ENCODE data around the gene MTFR1L. TPM values are rescaled to one million over a fixed set of nuclear protein-coding genes. Genes with fewer than 3 reads are reported as not detected.

The MTFR1L gene
- total RNA-seq, 1 donor from 2014 or later = 44.6 TPM

GRCh38 chr1:25844536-25845337, 25.0 kb downstream of the MTFR1L start:
- no peak overlapping the region for H2AFZ ChIP-seq (ENCODE audit: low read depth, low read length)
- no peak overlapping the region for H3K4me2 ChIP-seq (ENCODE audit: low read length)
- H3K4me1 Mint-ChIP-seq (ENCODE audit: low read depth, unreplicated experiment) = peaks cover 19% of the 10 kb centered on the region
- FAIRE-seq (no peak), DNase-seq (ENCODE audit: low read depth) (no peak)
- no peaks in the 10 kb centered on the region for H3K27me3 ChIP-seq (ENCODE audit: insufficient read depth, low read length)
- no peak overlapping the region for H3K9ac ChIP-seq (ENCODE audit: low read length)
- H3K27ac ChIP-seq (ENCODE audit: low read depth, low read length) = no peak overlapping the region
- no peaks in the 10 kb centered on the region for H3K9me3 Mint-ChIP-seq (ENCODE audit: unreplicated experiment)
- peaks cover 7% of the 10 kb centered on the region for H3K4me1 ChIP-seq (ENCODE audit: insufficient read depth, low read length)
- no peak overlapping the region for H3K27ac Mint-ChIP-seq (ENCODE audit: unreplicated experiment)
- peaks cover 7% of the 10 kb centered on the region for H3K79me2 ChIP-seq (ENCODE audit: insufficient read depth, low read length)
- H3K27me3 Mint-ChIP-seq (ENCODE audit: low read depth, unreplicated experiment) = no peaks in the 10 kb centered on the region
- no peaks in the 10 kb centered on the region for H3K36me3 ChIP-seq (ENCODE audit: insufficient read depth, low read length)
- H3K36me3 Mint-ChIP-seq (ENCODE audit: low read depth, unreplicated experiment) = no peaks in the 10 kb centered on the region
- H4K20me1 ChIP-seq (ENCODE audit: insufficient read depth, low read length) = no peaks in the 10 kb centered on the region
- H3K4me3 Mint-ChIP-seq (ENCODE audit: unreplicated experiment) = no peak overlapping the region
- H3K9me3 ChIP-seq (ENCODE audit: insufficient read depth, low read depth, low read length) = no peaks in the 10 kb centered on the region
- H3K4me3 ChIP-seq (ENCODE audit: insufficient read depth, low read depth, low read length) = no peak overlapping the region
- no peak for TF ChIP-seq EZH2 (IDR thresholded peaks at IDR 0.05; ENCODE audit: insufficient read depth, low read length)
- TF ChIP-seq, protein P1, sequence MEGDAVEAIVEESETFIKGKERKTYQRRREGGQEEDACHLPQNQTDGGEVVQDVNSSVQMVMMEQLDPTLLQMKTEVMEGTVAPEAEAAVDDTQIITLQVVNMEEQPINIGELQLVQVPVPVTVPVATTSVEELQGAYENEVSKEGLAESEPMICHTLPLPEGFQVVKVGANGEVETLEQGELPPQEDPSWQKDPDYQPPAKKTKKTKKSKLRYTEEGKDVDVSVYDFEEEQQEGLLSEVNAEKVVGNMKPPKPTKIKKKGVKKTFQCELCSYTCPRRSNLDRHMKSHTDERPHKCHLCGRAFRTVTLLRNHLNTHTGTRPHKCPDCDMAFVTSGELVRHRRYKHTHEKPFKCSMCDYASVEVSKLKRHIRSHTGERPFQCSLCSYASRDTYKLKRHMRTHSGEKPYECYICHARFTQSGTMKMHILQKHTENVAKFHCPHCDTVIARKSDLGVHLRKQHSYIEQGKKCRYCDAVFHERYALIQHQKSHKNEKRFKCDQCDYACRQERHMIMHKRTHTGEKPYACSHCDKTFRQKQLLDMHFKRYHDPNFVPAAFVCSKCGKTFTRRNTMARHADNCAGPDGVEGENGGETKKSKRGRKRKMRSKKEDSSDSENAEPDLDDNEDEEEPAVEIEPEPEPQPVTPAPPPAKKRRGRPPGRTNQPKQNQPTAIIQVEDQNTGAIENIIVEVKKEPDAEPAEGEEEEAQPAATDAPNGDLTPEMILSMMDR (IDR thresholded peaks at IDR 0.05; ENCODE audit: insufficient read depth, low read depth, low read length) = no peak

- no peak overlapping the region for H3K4me3 Mint-ChIP-seq (ENCODE audit: unreplicated experiment)
- Histone ChIP-seq H3K4me2 (ENCODE audit: low read length) (no peak overlapping the region), H3K9me3 (ENCODE audit: insufficient read depth, low read depth, low read length) (no peaks in the 10 kb centered on the region), H3K9ac (ENCODE audit: low read length) (no peak overlapping the region), H3K79me2 (ENCODE audit: insufficient read depth, low read length) (peaks cover 13% of the 10 kb centered on the region), H3K4me1 (ENCODE audit: insufficient read depth, low read length) (peaks cover 7% of the 10 kb centered on the region), H3K4me3 (ENCODE audit: insufficient read depth, low read depth, low read length) (no peak overlapping the region), H2AFZ (ENCODE audit: low read depth, low read length) (no peak overlapping the region), H4K20me1 (ENCODE audit: insufficient read depth, low read length) (no peaks in the 10 kb centered on the region), H3K36me3 (ENCODE audit: insufficient read depth, low read length) (no peaks in the 10 kb centered on the region), H3K27ac (ENCODE audit: low read depth, low read length) (no peak overlapping the region), H3K27me3 (ENCODE audit: insufficient read depth, low read length) (no peaks in the 10 kb centered on the region)
- H3K4me1 Mint-ChIP-seq (ENCODE audit: low read depth, unreplicated experiment) = peaks cover 19% of the 10 kb centered on the region
- H3K27ac Mint-ChIP-seq (ENCODE audit: unreplicated experiment) = no peak overlapping the region
- DNase-seq (ENCODE audit: low read depth) (no peak), FAIRE-seq (no peak)
- TF ChIP-seq, protein P1 (IDR thresholded peaks at IDR 0.05; ENCODE audit: insufficient read depth, low read depth, low read length) = no peak
- TF ChIP-seq EZH2 (IDR thresholded peaks at IDR 0.05; ENCODE audit: insufficient read depth, low read length) = no peak
- H3K27me3 Mint-ChIP-seq (ENCODE audit: low read depth, unreplicated experiment) = no peaks in the 10 kb centered on the region
- H3K36me3 Mint-ChIP-seq (ENCODE audit: low read depth, unreplicated experiment) = no peaks in the 10 kb centered on the region
- no peaks in the 10 kb centered on the region for H3K9me3 Mint-ChIP-seq (ENCODE audit: unreplicated experiment)
Observed at GRCh38 chr1:25845664-25846063, 25.9 kb downstream of the MTFR1L start.

- H4K20me1 ChIP-seq (ENCODE audit: insufficient read depth, low read length) = no peaks in the 10 kb centered on the region
- H3K4me3 ChIP-seq (ENCODE audit: insufficient read depth, low read depth, low read length) = no peak overlapping the region
- no peak overlapping the region for H3K9ac ChIP-seq (ENCODE audit: low read length)
- no peaks in the 10 kb centered on the region for H3K36me3 ChIP-seq (ENCODE audit: insufficient read depth, low read length)
- no peak overlapping the region for H2AFZ ChIP-seq (ENCODE audit: low read depth, low read length)
- H3K9me3 Mint-ChIP-seq (ENCODE audit: unreplicated experiment) = no peaks in the 10 kb centered on the region
- H3K9me3 ChIP-seq (ENCODE audit: insufficient read depth, low read depth, low read length) = no peaks in the 10 kb centered on the region
- no peaks in the 10 kb centered on the region for H3K27me3 Mint-ChIP-seq (ENCODE audit: low read depth, unreplicated experiment)
- no peaks in the 10 kb centered on the region for H3K36me3 Mint-ChIP-seq (ENCODE audit: low read depth, unreplicated experiment)
- no peaks in the 10 kb centered on the region for H3K27me3 ChIP-seq (ENCODE audit: insufficient read depth, low read length)
- H3K4me2 ChIP-seq (ENCODE audit: low read length) = no peak overlapping the region
- FAIRE-seq (no peak), DNase-seq (ENCODE audit: low read depth) (no peak)
- H3K79me2 ChIP-seq (ENCODE audit: insufficient read depth, low read length) = peaks cover 8% of the 10 kb centered on the region
- H3K4me1 Mint-ChIP-seq (ENCODE audit: low read depth, unreplicated experiment) = peaks cover 19% of the 10 kb centered on the region
- no peak overlapping the region for H3K27ac ChIP-seq (ENCODE audit: low read depth, low read length)
- TF ChIP-seq, protein P1 (IDR thresholded peaks at IDR 0.05; ENCODE audit: insufficient read depth, low read depth, low read length) = no peak
- TF ChIP-seq EZH2 (IDR thresholded peaks at IDR 0.05; ENCODE audit: insufficient read depth, low read length) = no peak
- H3K4me3 Mint-ChIP-seq (ENCODE audit: unreplicated experiment) = no peak overlapping the region
- no peak overlapping the region for H3K27ac Mint-ChIP-seq (ENCODE audit: unreplicated experiment)
- peaks cover 7% of the 10 kb centered on the region for H3K4me1 ChIP-seq (ENCODE audit: insufficient read depth, low read length)
Observed at GRCh38 chr1:25847929-25848328, 28.2 kb downstream of the MTFR1L start.
